GM19455 (cell line): Measurements from ENCODE around the gene SLC4A7.
A peak's percentile ranks its signal among the peaks of the same experiment; 100 is the strongest.
"Not testable (repeated sequence)": the region's sequence is repeated elsewhere in the genome, so short reads cannot be mapped to it uniquely, and the experiment has no call there.

Source experiments
- ATAC-seq: cut with Tn5 transposase; IDR thresholded peaks from one replicate; pipeline ENCODE4 v1.9.1; 2021; ENCODE audit not compliant: unreplicated experiment

The SLC4A7 gene

DNA sequence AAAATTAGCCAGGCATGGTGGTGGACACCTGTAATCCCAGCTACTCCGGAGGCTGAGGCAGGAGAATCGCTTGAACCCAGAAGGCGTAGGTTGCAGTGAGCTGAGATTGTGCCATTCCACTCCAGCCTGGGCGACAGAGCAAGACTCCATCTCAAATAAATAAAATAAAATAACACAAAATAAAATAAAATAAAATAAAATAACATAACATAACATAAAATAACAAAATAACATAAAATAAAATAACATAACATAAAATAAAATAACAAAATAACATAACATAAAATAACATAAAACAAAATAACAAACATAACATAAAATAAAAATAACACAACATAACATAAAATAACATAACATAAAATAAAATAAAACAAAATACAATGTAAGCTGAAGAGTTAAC, 45.8 kb downstream of the SLC4A7 start:
- ATAC-seq = not testable (repeated sequence)

DNA sequence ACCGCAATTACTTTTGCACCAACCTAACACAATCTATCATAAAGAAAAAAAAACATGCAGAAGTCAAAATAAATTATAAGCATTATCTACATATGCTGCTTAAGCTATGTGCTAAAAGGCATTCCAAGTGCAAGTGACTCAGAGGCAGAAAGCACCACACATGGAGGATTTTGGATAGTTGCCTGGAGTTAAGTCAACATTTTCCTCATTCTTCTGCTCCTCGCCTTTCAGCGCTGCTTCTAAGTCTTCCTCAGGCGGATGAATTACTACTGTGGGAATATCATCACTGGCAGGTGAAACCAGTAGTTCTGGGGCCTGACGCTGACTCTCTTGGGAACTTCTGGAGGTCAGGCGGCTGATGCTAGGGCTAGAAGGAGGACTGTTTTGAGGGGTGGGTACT, 53.1 kb downstream of the SLC4A7 start:
- ATAC-seq = no peak

DNA sequence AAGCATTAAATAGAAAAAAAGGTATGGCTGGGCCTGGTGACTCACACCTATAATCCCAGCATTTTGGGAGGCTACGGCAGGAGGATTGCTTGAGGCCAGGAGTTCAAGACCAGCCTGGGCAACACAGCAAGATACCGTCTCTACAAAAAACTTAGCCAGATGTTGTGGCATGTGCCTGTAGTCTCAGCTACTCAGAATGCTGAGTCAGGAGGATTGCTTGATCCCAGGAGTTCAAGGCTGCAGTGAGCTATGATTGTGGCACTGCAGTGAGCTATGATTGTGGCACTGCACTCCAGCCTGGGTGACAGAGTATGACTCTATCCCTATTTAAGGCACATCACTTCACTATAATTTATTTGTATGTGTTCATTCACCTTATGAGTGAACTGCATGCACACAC, 54.3 kb downstream of the SLC4A7 start:
- no peak for ATAC-seq

DNA sequence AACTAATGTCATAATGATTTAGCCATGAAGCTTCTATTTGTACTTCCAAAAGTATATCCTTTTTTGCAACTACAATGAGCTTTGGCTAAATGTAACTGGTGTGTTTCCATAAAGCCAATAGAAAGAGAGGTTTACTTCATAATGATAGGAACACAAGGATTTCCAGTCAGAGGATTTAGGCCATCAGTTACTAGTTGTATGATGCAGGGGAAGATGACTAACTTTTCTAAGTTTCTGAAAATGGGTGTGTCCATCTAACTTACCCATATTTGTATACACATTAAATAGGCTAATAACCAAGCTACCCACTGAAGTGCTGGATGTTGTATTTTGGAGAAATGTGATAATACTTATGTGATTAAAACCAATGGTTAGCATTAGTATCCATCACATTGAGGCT, 55.7 kb downstream of the SLC4A7 start:
- ATAC-seq = no peak

DNA sequence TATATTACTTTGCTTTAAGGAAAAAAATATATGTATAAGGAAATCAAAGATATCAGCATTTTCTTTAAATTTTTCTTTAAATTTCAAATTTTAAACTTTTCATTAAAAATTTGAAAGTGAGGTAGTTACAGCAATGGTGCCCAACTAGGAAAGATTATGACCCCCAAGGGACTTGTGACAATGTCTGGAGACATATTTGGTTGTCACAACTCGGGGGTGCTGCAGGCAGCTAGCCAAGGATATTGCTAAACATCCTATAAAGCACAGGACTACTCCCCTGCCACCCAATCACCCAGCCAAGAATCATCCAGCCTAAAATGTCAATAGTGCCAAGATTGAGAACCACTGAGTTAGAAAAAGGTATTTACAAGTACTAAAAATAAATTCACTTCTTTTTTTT, 57.3 kb downstream of the SLC4A7 start:
- ATAC-seq = no peak

DNA sequence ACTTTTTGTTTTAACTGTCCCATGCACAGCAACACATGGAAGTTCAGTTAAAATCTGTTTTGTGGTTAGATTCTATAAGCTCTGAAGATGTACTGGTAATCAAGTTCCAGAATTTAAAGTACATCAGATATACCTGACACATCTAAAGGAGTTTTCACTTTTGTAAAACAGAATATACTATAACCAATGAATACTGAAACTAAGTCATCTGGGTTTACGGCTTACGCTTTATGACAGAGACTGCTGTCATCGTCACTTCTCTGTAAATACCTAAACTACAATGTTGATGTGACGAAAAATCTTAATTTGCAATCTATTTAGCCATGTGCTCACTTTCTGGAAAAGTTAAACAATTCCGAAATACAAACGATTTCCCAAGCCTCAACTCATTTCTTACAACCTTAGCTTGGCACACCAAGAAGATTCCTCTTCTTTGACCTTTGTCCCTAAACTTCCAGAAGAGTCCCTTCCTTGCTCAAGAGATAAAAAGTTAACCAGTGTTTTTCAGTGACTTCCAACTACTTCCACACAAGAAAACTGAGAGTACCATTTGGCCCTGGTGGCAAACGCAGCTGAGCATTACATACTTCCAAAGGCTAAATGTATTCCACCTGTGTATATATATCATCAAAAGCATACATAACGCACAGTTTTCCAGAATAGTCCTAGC, 58.2 kb downstream of the SLC4A7 start:
- ATAC-seq = no peak

DNA sequence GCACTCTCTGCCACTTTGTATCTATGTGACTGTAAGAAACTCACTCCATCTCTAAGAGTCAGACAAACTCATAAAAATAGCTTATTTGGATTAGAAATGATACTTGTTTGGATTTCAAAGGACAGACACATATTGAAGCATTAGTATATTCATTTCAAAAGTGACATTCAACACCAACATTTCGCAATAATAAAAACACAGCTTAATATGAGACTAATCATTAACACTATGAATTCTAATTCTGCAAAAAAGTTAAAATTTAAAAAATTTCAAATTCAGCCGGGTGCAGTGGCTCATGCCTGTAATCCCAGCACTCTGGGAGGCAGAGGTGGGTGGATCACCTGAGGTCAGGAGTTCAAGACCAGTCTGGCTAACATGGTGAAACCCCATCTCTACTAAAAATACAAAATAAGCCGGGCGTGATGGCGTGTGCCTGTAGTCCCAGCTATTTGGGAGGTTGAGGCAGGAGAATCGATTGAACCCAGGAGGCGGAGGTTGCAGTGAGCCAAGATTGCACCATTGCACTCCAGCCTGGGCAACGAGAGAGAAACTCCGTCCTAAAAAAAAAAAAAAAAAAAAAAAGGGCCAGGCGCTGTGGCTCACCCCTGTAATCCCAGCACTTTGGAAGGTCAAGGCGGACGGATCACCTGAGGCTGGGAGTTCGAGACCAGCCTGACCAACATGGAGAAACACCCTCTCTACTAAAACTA, 59.2 kb downstream of the SLC4A7 start:
- not testable (repeated sequence) for ATAC-seq

DNA sequence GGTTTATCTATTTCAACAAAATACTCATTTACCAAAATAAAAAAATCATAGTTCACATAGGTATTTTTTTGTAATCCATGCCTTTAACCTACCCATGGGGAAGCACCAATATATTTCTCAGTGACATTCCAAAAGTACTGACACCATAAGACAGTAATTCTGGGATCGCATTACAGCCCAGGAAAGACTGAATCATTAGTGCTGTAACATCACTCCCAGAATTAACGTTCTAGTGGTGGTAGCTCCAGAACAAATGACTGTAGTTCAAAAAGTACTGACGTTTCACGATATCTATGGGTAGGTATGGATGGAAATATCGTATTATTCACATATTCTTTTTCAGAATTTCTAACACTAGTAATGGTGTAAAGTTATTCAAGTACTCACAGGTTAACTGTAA, 60.7 kb downstream of the SLC4A7 start:
- no peak for ATAC-seq

DNA sequence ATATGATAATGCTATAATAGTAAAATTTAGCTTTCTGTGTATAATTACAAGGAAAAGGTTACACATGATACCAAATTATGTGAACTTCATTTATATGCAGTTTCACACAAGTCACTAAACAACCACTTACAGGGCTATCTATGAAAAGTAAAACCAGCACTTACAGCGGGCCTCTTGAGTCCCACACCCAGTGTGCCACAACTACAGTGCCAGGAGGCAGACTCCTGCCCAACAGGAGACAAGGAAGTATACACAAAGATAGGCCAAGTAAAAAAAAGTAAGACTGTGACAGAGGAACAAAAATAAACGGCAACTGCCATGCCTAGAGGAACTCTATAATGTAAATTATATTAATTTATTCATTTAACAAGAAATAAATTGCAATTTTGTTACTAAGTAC, 61.6 kb downstream of the SLC4A7 start:
- ATAC-seq = no peak

DNA sequence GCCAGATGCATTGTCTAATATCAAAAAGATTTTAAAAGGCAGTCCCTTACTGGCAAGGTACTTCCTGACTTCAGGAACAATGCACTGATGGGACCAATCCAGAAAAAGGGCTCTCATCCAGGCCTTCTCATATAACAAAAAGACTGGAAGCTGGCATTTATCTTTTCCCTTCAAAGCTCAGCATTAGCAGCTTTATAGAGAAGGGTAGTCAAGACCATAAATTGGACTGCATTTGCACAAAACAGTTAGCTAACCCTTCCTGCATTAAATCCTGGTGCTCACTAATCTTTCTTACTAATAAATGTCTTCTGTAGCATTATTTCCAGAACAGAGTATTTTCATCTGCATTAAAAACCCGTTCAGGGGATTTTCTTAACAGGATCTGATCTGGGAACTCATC, 69.0 kb downstream of the SLC4A7 start:
- no peak for ATAC-seq

DNA sequence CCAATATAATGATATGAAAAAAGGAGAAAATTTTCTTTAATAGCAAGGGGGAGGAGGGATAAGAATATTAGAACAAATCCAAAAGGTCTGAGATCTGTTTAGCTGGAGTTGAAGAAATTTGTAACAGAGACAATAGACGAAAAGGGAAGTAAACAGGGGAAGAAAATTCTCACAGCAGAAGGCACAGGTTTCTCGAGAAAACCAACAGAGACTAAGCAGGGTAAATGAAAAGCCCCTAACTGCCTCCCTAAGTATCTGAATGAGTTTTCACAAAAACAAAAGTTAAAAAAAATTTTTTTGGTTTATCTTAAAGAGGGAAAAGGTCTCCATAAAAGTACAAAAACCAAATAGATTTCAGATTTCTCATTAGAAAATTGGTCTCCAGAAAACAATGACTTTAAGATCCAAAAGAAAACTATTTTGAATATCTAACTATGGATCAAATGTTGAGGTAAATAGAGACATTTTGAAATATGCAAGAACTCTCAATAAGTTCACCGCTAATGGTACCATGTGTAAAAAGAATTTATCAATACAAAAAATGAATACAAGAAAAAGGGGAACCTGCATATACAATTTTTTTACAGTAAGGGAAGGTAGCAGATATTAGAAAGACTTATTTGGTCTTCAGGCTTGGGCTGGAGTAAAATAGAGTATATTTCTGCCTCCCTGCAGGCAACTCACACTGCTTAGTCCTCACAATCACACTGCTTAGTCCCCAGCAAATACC, 91.1 kb downstream of the SLC4A7 start:
- peak; percentile 58 for ATAC-seq

DNA sequence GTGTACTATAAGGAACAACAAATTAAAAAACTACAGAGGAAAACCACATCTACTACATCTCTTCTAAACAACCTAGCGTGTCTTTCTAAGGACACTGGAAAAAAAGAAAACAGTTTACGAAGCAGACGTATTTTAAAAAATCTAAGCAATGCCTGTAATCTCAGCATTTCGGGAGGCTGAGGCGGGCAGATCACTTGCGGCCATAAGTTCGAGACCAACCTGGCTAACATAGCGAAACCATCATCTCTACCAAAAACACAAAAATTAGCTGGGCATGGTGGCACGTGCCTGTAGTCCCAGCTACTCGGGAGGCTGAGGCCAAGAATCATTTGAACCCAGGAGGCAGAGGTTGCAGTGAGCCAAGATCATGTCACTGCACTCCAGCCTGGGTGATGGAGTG, 91.8 kb downstream of the SLC4A7 start:
- not testable (repeated sequence) for ATAC-seq

DNA sequence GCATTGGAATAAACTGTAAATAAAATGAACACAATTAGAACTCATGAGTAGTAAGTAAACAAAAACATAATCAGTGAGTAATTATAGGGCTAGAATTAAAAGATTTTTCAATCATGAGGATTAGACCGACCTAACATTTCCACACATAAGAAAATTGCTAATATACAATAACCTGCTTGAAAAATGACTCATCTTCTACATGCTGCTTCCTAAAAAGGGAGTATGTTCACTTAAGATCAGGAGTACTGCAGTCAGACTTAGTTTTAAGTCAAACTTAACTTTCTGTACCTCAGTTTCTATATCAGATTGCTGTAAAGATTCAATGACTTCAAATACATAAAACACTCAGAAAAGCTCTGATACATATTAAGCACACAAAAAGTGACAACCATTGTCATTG, 92.4 kb downstream of the SLC4A7 start:
- no peak for ATAC-seq

DNA sequence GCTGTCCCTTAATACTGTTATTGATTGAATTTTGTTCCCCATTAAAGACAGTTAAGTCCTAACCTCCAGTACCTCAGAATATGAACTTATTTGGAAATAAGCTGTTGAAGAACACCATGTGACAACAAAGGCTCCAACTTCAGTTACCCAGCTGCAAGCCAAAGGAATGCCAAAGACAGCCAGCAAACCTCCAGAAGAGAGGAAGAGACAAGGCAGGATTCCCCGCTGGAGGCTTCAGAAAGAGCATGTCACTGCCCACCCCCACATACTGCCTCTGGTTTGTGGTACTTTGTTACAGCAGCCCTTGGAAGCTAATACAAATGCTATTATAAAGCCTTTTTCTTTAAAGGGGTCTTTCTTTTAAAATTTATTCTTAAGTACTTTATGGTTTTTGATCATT, 96.6 kb downstream of the SLC4A7 start:
- no peak for ATAC-seq

DNA sequence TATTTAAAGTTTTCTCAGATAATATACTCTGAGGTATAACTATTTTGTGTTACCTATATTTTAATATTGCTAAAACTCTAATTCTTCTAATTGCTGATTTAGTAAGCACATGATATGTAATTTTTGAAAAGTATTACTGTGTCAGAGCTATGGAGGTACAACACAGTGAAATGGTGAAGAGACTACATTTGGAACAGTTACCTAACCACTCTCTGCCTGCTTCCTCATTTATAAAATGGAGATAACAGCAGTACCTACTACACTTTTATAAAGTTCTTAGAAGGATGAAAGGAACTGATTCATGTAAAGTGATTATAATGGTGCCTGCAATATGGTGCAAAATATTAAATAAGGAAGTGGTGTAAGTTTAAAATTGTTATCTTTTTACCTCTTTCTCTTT, 98.7 kb downstream of the SLC4A7 start:
- ATAC-seq = no peak

DNA sequence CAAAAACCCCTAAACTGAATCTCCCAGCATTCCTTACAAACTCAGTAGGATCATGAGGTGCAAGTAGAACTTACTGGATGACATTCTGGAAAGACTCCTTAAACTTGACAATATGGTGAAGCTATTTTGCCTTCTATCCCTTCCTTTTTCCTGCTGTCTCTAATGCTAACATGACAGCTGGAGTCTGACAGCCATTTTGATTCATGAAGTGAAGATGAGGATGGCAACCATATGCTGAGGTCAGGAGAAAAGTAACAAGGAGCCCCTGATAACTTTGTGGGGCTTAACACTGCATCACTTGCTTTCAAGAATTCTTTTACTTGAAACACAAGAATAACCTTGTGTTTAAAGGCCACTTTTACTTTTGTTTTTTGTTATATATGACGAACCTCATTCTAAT, 100.0 kb downstream of the SLC4A7 start:
- no peak for ATAC-seq

DNA sequence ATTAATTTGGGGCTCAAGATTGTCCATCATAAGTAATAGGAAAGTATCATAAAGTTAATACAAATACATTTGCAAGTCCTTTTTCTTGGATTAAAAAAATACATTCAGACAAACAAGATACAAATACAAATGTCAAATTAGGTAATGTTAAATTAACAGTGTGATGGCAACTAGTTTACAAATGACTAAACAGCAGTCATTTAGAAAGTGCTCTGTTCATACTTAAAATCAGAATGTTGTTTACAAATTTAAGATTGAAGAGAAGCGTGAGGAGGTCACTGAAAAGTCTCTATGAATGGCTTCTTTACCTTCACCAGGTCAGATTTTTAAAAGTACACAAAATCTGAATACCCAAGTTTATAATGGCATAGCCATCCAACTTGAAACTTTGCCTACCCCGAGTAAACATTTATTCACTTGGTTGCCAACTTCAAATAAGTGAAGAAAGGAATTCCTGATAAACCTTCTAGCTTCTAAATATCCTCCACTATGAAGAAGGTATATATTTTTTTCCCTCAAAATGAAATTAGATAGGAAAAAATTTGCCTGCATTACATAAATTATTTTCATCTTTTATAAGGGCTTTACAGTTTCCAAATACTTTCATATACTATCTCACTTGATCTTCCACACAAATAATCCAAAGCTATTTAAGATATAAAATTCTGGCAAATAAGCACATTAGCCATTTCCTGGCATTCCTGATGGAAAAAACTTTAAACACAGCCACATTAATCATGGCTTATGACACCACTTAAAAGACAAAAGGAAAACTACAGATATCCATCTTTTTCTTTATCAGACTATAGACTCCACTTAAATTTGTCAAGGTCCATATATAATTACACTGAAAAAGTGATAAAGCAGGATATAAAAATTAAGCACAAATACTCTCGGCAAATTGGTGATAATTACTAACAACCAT, 103.5 kb downstream of the SLC4A7 start:
- no peak for ATAC-seq

DNA sequence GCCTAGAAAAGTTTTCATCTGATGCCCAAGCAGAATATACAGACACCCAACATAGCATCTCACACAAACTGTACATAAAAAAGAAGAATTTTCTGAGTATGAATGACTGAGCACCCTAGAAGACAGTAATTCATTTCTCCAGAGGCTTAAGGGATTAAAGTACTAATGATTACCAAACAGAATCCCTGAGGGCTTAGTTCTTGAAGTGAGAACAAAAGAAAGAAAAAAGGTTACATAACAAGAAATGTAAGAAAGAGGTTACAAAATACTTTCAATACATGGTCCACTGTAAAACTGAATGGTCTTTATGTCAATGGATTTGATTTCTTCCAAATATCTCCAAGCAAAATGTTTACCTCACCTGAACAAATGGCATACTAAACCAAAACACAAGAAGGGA, 105.9 kb downstream of the SLC4A7 start:
- no peak for ATAC-seq

DNA sequence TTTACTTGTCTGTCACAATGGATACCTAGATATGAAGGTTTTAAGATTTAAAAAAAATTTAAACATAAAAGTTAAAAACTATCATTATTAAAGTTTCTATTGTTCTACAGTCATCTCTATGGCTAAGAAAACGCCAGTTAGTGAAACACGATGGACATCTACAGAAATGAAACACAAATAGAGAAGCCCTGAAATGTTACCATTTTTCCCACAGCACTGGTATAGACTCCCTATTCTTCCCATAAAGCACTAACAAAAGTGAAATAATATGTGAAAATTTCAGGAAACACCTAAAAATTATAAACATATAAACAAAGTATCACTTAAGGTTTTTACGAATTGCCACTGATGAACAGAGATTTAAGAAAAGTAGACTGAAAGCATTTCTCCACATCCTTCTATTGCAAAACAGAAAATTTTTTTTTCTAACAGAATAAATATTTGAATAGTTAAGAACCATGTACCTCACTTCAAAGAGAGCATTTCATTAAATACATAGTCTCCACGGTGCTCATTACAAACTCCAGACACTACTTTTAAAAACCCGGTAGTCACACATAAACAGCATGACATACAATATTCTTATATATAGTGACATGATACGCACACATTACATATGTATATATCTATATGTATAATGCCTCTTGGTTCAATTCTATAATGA, 107.9 kb downstream of the SLC4A7 start:
- no peak for ATAC-seq

DNA sequence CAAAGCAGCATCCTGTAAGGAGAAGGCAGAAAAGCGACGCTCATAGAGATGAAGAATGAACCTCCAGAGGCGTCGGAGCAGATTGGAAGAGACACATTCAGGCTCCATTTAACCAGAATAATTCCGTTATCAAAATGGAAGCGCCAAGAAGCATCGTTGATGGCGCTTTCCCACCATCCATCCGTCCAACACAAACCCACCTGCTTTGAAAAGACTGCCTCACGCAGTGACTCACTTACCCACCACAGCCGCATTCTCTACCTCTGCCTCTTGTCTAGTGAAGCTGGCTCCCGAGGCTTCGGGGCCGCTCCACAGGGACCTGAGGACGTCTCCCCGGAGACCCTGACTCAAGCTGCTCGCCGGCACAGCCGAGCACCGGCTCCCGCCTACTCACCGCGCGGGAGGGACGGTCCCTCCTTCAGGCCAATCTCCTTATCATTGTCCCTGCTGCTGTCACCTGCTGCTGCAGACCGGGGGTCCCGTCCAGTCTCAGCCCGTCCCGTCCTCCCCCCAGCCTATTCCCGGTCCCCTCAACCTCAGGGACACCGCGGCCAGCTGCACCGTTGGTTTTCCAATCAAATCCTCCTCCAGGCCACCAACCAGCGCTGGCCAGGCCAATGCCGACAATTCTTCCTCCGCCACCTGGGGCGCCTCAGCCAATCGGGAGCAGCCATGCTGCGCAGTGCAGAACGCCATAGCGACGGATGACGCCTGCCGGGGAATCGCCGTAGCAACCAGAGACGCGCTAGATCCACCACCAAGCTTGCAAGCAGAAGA, 115.2 kb downstream of the SLC4A7 start, which contains the start of gene NEK10:
NEK10 (minus strand) TSS at position 553 of the 777 bp plus-strand sequence. CDS start 16,501 bp downstream, outside the sequence.
- ATAC-seq = peak; percentile 100
